Erythroblast (primary cell): ENCODE measurements around the gene NHLRC3.

Experiments
- GATA1 ChIP-seq: IDR thresholded peaks from 2 replicates; pipeline ENCODE4 v1.6.1; 2011; ENCODE audit warnings: low read depth, mild to moderate bottlenecking, control low read depth, low read length, moderate library complexity
- POLR2A ChIP-seq: IDR thresholded peaks from 2 replicates; pipeline ENCODE4 v1.6.1; 2011; ENCODE audit warnings: mild to moderate bottlenecking, low read length

- TF ChIP-seq POLR2A: no peak
- no peak for TF ChIP-seq GATA1
Measured at GRCh38 chr13:39038569-39039030, 344 bp downstream of the NHLRC3 start.
